Ishikawa (cell line): ENCODE results near the gene ITFG1.

Experiments
- CEBPB ChIP-seq: IDR thresholded peaks from 2 replicates; pipeline ENCODE4 v1.6.1; 2012
- CREB1 ChIP-seq: IDR thresholded peaks from 2 replicates; pipeline ENCODE4 v1.6.1; 2012; ENCODE audit warnings: low read depth
- EGR1 ChIP-seq: IDR thresholded peaks from 2 replicates; pipeline ENCODE4 v1.6.1; 2012
- EP300 ChIP-seq: IDR thresholded peaks from 2 replicates; pipeline ENCODE4 v1.6.1; 2012; ENCODE audit warnings: borderline replicate concordance
- FOXM1 ChIP-seq: IDR thresholded peaks from 2 replicates; pipeline ENCODE4 v1.6.1; 2012; ENCODE audit warnings: low read depth, borderline replicate concordance
- MAX ChIP-seq: IDR thresholded peaks from 2 replicates; pipeline ENCODE4 v1.6.1; 2012
- NFIC ChIP-seq: IDR thresholded peaks from 2 replicates; pipeline ENCODE4 v1.6.1; 2012
- RAD21 ChIP-seq: IDR thresholded peaks from 2 replicates; pipeline ENCODE4 v1.6.1; 2012; ENCODE audit warnings: low read depth
- REST ChIP-seq: IDR thresholded peaks from 2 replicates; pipeline ENCODE4 v1.6.1; 2012; ENCODE audit warnings: low read depth, mild to moderate bottlenecking
- TAF1 ChIP-seq: IDR thresholded peaks from 2 replicates; pipeline ENCODE4 v1.6.1; 2012; ENCODE audit warnings: low read depth, mild to moderate bottlenecking
- TEAD4 ChIP-seq: IDR thresholded peaks from 2 replicates; pipeline ENCODE4 v1.6.1; 2012
- USF1 ChIP-seq: IDR thresholded peaks from 2 replicates; pipeline ENCODE4 v1.6.1; 2012
- YY1 ChIP-seq: IDR thresholded peaks from 2 replicates; pipeline ENCODE4 v1.6.1; 2012; ENCODE audit warnings: low read depth

- TF ChIP-seq RAD21: no peak
- TF ChIP-seq CEBPB: no peak
- TF ChIP-seq TAF1: no peak
- no peak for TF ChIP-seq FOXM1
- TF ChIP-seq REST: no peak
- no peak for TF ChIP-seq EGR1
- TF ChIP-seq NFIC: no peak
- TF ChIP-seq CREB1: no peak
- no peak for TF ChIP-seq EP300
- no peak for TF ChIP-seq MAX
- no peak for TF ChIP-seq TEAD4
- no peak for TF ChIP-seq YY1
- TF ChIP-seq USF1: no peak
Observed at GRCh38 chr16:47211218-47211617, 249.6 kb downstream of the ITFG1 start.
